ENCODE measurements around the gene APBB1IP.
"Not testable (repeated sequence)": the region's sequence is repeated elsewhere in the genome, so short reads cannot be mapped to it uniquely, and the experiment has no call there.

DNA sequence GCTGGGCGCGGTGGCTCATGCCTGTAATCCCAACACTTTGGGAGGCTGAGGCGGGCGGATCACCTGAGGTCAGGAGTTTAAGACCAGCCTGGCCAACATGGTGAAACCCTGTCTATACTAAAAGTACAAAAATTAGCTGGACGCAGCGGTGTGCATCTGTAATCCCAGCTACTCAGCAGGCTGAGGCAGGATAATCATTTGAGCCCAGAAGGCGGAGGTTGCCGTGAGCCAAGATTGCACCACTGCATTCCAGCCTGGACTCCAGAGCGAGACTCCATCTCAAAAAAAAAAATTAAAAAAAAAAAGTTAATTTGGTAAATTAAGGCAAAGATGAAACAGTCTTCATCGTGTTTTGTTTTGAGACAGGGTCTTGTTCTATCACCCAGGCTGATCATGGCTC is 66.3 kb downstream of the APBB1IP start:
- TF ChIP-seq, protein P1, sequence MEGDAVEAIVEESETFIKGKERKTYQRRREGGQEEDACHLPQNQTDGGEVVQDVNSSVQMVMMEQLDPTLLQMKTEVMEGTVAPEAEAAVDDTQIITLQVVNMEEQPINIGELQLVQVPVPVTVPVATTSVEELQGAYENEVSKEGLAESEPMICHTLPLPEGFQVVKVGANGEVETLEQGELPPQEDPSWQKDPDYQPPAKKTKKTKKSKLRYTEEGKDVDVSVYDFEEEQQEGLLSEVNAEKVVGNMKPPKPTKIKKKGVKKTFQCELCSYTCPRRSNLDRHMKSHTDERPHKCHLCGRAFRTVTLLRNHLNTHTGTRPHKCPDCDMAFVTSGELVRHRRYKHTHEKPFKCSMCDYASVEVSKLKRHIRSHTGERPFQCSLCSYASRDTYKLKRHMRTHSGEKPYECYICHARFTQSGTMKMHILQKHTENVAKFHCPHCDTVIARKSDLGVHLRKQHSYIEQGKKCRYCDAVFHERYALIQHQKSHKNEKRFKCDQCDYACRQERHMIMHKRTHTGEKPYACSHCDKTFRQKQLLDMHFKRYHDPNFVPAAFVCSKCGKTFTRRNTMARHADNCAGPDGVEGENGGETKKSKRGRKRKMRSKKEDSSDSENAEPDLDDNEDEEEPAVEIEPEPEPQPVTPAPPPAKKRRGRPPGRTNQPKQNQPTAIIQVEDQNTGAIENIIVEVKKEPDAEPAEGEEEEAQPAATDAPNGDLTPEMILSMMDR (IDR thresholded peaks at IDR 0.05): not testable (repeated sequence)
- not testable (repeated sequence) for TF ChIP-seq POLR2A (IDR thresholded peaks at IDR 0.05)
